AG04449 (cell line): ENCODE measurements around the gene CRIP1.
A peak's percentile ranks its signal among the peaks of the same experiment; 100 is the strongest.

ENCODE experiments used
- CTCF ChIA-PET: fragments of 350-600 bp; formaldehyde crosslinking; extraction: SDS; loops from one replicate; lab custom pipeline; 2021; ENCODE audit warnings: antibody characterized with exemption; lab: Yijun Ruan, JAX
- POLR2A ChIA-PET: fragments of 400-600, 350-600 bp; formaldehyde crosslinking; extraction: SDS; loops from one replicate; lab custom pipeline; 2020; ENCODE audit warnings: antibody characterized with exemption, inconsistent platforms; lab: Yijun Ruan, JAX
- DNase-seq: peaks from one replicate; pipeline ENCODE4 v3.0.0-alpha.2; 2010; ENCODE audit warnings: low read depth, low spot score
- H3K4me3 ChIP-seq: 2 replicates; pipeline ENCODE4 v1.5.1; 2011; ENCODE audit warnings: low read depth, mild to moderate bottlenecking, control low read depth, low read length
- CTCF ChIP-seq: IDR thresholded peaks from one replicate; pipeline ENCODE4 v1.5.1; 2011; ENCODE audit warnings: mild to moderate bottlenecking, moderate library complexity, low read length, control low read depth, inconsistent platforms; ENCODE audit not compliant: insufficient read depth; ENCODE audit errors: missing control alignments

CRIP1 gene

GRCh38 chr14:105531894-105532623 lies 45.4 kb downstream of the CRIP1 start:
- DNase-seq, result no peak
- no peak for TF ChIP-seq CTCF
- H3K4me3 ChIP-seq, result no peak overlapping the region
- POLR2A ChIA-PET, result no interaction called here
- CTCF ChIA-PET, result interaction anchor here (0.7 to 2.8 kb wide), 6 partner anchors 9 to 161 kb away, joined by 3 to 10 read pairs (median 5); no protein-coding TSS in a partner anchor

GRCh38 chr14:105532735-105533141 lies 46.1 kb downstream of the CRIP1 start:
- no peak for DNase-seq
- peak; percentile 66 for TF ChIP-seq CTCF
- CTCF ChIA-PET, result interaction anchor here (0.7 to 2.8 kb wide), 8 partner anchors 8 to 162 kb away, joined by 3 to 10 read pairs (median 4); no protein-coding TSS in a partner anchor
- POLR2A ChIA-PET, result no interaction called here
- no peak overlapping the region for H3K4me3 ChIP-seq

- no peak for DNase-seq
- ChIA-PET POLR2A (no interaction called here), CTCF (interaction anchor here (1.0 to 2.8 kb wide), 7 partner anchors 8 to 163 kb away, joined by 3 to 10 read pairs (median 4); no protein-coding TSS in a partner anchor)
- TF ChIP-seq CTCF, result no peak
- H3K4me3 ChIP-seq, result no peak overlapping the region
These were observed 46.7 kb downstream of the CRIP1 start for GRCh38 chr14:105533391-105533790.

GRCh38 chr14:105533811-105534498 lies 47.3 kb downstream of the CRIP1 start:
- no peak for TF ChIP-seq CTCF
- H3K4me3 ChIP-seq, result no peak overlapping the region
- DNase-seq, result no peak
- ChIA-PET CTCF (interaction anchor here (1.0 to 2.8 kb wide), 4 partner anchors 10 to 160 kb away, joined by 3 to 10 read pairs (median 4); no protein-coding TSS in a partner anchor), POLR2A (no interaction called here)

GRCh38 chr14:105534586-105534985 lies 47.9 kb downstream of the CRIP1 start:
- CTCF ChIA-PET, result interaction anchor here (1.9 kb wide), 1 partner anchor 10 kb away, joined by 12 read pairs; no protein-coding TSS in a partner anchor
- POLR2A ChIA-PET, result no interaction called here
- no peak overlapping the region for H3K4me3 ChIP-seq
- TF ChIP-seq CTCF, result no peak
- DNase-seq, result no peak

GRCh38 chr14:105536051-105536450 lies 49.4 kb downstream of the CRIP1 start:
- ChIA-PET CTCF (interaction anchor here (1.2 to 1.9 kb wide), 3 partner anchors 9 to 43 kb away, joined by 3 to 12 read pairs (median 4); no protein-coding TSS in a partner anchor), POLR2A (no interaction called here)
- no peak overlapping the region for H3K4me3 ChIP-seq
- DNase-seq, result no peak
- TF ChIP-seq CTCF, result no peak
